Spleen (tissue), 11 donors: Measurements from ENCODE around the gene SCAND1. TPM values are rescaled to one million over a fixed set of nuclear protein-coding genes. Genes with fewer than 3 reads are reported as not detected.

Experiments used
- polyA plus RNA-seq, 3 donors: library from polyadenylated mRNA; stranded (reverse); fragments of 200-250 nt; gene quantifications; one replicate each; pipeline ENCODE4 v1.2.1, GENCODE V29; 2013
- small RNA-seq, 4 donors: library from RNA; depleted of rRNA; stranded (forward); fragments of <200 nt; gene quantifications; one replicate each; pipeline ENCODE3, GENCODE V24; 2016
- total RNA-seq, 7 donors: library from RNA; depleted of rRNA in 3 of 7; stranded (reverse); fragments of >200 nt in 3 of 7; fragmentation: NEBNext Ultra II Directional in 4 of 7; extraction: Animal tissue kit (Norgen Biotek cat#: 25700) in 4 of 7; gene quantifications; one replicate each; pipeline versions ENCODE4 v1.1.0 to v1.2.1, GENCODE V29; 2016 to 2021
- donor health status: healthy with polysubstance abuse.
- donor health status: DM: no; HTN: no; CAD: no; lungs with moderate emphysema.
- donor health status: DM: no; HTN: no; CAD: no.
- donor health status: Bipolar disorder and iron deficiency.
- donor health status: healthy.
- donor health status: DM: no; HTN: no; CAD: no.
- donor health status: DM: yes; HTN: yes; CAD: no.

The SCAND1 gene
- total and polyA plus RNA-seq, 10 donors: 50.0 to 291 (median 64.7) TPM

Small RNA genes lying within 50 kb of the gene (small RNA-seq; reads per million reads assigned to genes)
- gene RNU6-937P: 0 reads per million in 4 donors

Other genes with a start within 250 kb of the SCAND1 start
- 100 to 1,000 TPM; 386 to 649 (median 405) TPM for gene RBM39, start 212.2 kb downstream of the SCAND1 start, total RNA-seq
- gene RBM39, start 212.2 kb downstream of the SCAND1 start, polyA plus RNA-seq: 100 to 1,000 TPM; 287 to 638 (median 423) TPM
- 10 to 100 TPM; 49.9 to 89.9 (median 69.4) TPM for gene PHF20, start 182.5 kb downstream of the SCAND1 start, total RNA-seq
- 10 to 100 TPM; 40.0 to 49.3 (median 45.3) TPM for gene PHF20, start 182.5 kb downstream of the SCAND1 start, polyA plus RNA-seq
- 1 to 10 TPM; 3.7 to 9.4 (median 5.4) TPM for gene CNBD2, start 14.1 kb upstream of the SCAND1 start, total RNA-seq
- gene CNBD2, start 14.1 kb upstream of the SCAND1 start, polyA plus RNA-seq: 10 to 100 TPM; 23.6 to 28.4 (median 25.6) TPM
- 10 to 100 TPM in 5 of 7 donors, 1 to 10 TPM in 2; 8.7 to 18.6 (median 16.2) TPM for gene EPB41L1, start 200.2 kb upstream of the SCAND1 start, total RNA-seq
- gene EPB41L1, start 200.2 kb upstream of the SCAND1 start, polyA plus RNA-seq: 1 to 10 TPM; 1.5 to 2.6 (median 1.5) TPM